HepG2 (cell line): Measurements from ENCODE around the gene CST8. TPM values are rescaled to one million over a fixed set of nuclear protein-coding genes. Genes with fewer than 3 reads are reported as not detected.

Experiments used
- ARID3A ChIP-seq: IDR thresholded peaks from 2 replicates; pipeline ENCODE4 v1.6.1; 2012; ENCODE audit warnings: low read depth, low read length, improper control_type of control experiment
- DMAP1 ChIP-seq: IDR thresholded peaks from 2 replicates; pipeline ENCODE4 v1.6.1; 2016
- HMG20B ChIP-seq: conservative IDR thresholded peaks from 2 replicates; pipeline ENCODE4 v1.6.1; 2016; ENCODE audit warnings: missing genetic modification reagents, missing compliant biosample characterization
- KLF13 ChIP-seq: sonication (generic); formaldehyde crosslinking; IDR thresholded peaks from 2 replicates; pipeline ENCODE4 v1.4.0; 2020; ENCODE audit warnings: mild to moderate bottlenecking, missing genetic modification reagents
- NCOA1 ChIP-seq: sonication (generic); formaldehyde crosslinking; IDR thresholded peaks from 2 replicates; pipeline ENCODE4 v1.9.0; 2021; ENCODE audit warnings: missing genetic modification reagents
- NFE2L2 ChIP-seq: fragments of 150-350 bp; IDR thresholded peaks from 2 replicates; pipeline ENCODE4 v1.6.1; 2014; ENCODE audit warnings: low read length
- PHF5A ChIP-seq: IDR thresholded peaks from one replicate; pipeline ENCODE4 v1.6.1; 2018; ENCODE audit warnings: low read depth, missing genetic modification reagents; ENCODE audit not compliant: unreplicated experiment
- REPIN1 ChIP-seq: sonication (generic); formaldehyde crosslinking; IDR thresholded peaks from 2 replicates; pipeline ENCODE4 v1.8.0; 2022; ENCODE audit warnings: missing genetic modification reagents, low read depth, mild to moderate bottlenecking, borderline replicate concordance
- SKIL ChIP-seq: sonication (generic); formaldehyde crosslinking; IDR thresholded peaks from 2 replicates; pipeline ENCODE4 v1.8.0; 2022; ENCODE audit warnings: missing genetic modification reagents, mild to moderate bottlenecking, moderate library complexity, borderline replicate concordance
- SNAPC4 ChIP-seq: sonication (generic); formaldehyde crosslinking; IDR thresholded peaks from 2 replicates; pipeline ENCODE4 v1.4.0; 2020; ENCODE audit warnings: mild to moderate bottlenecking, missing genetic modification reagents
- STAT5B ChIP-seq: sonication (generic); formaldehyde crosslinking; IDR thresholded peaks from 2 replicates; pipeline ENCODE4 v1.4.0; 2020; ENCODE audit warnings: missing genetic modification reagents
- TCF7 ChIP-seq: sonication (generic); IDR thresholded peaks from 2 replicates; pipeline ENCODE4 v1.6.1; 2016; ENCODE audit warnings: antibody characterized with exemption, low read depth
- TFDP1 ChIP-seq: IDR thresholded peaks from 2 replicates; pipeline ENCODE4 v1.6.1; 2016; ENCODE audit warnings: missing compliant biosample characterization, missing genetic modification reagents, borderline replicate concordance
- YEATS4 ChIP-seq: sonication (generic); formaldehyde crosslinking; IDR thresholded peaks from 2 replicates; pipeline ENCODE4 v1.4.0; 2020; ENCODE audit warnings: missing genetic modification reagents, borderline replicate concordance
- ZNF18 ChIP-seq: sonication (generic); formaldehyde crosslinking; IDR thresholded peaks from 2 replicates; pipeline ENCODE4 v1.8.0; 2022; ENCODE audit warnings: mild to moderate bottlenecking, missing genetic modification reagents; ENCODE audit not compliant: insufficient replicate concordance
- ZNF24 ChIP-seq: fragments of 450-650 bp; IDR thresholded peaks from 2 replicates; pipeline ENCODE4 v1.6.1; 2017; ENCODE audit warnings: antibody characterized with exemption, mild to moderate bottlenecking
- ZNF556 ChIP-seq: sonication (generic); formaldehyde crosslinking; IDR thresholded peaks from 2 replicates; pipeline ENCODE4 v1.4.0; 2020; ENCODE audit warnings: mild to moderate bottlenecking, missing genetic modification reagents, borderline replicate concordance
- ZNF761 ChIP-seq: sonication (generic); formaldehyde crosslinking; conservative IDR thresholded peaks from 2 replicates; pipeline ENCODE4 v1.4.0; 2020; ENCODE audit warnings: mild to moderate bottlenecking, missing genetic modification reagents
- ZNF839 ChIP-seq: sonication (generic); formaldehyde crosslinking; IDR thresholded peaks from 2 replicates; pipeline ENCODE4 v1.4.0; 2020; ENCODE audit warnings: missing genetic modification reagents, mild to moderate bottlenecking, borderline replicate concordance
- polyA plus RNA-seq, 8 experiments: library from polyadenylated mRNA; depleted of rRNA in 3 of 8; stranded (reverse) in 7 of 8; unstranded in 1 of 8; fragments of >200 nt; fragmentation: Illumina TruSeq in 4 of 8; extraction: Trizol in 4 of 8; gene quantifications; 2 replicates each; pipeline versions ENCODE4 v1.2.1 to v1.2.3, GENCODE V29; 2011 to 2016; ENCODE audit warnings: low read depth in 4 of 8, missing spikeins in 1 of 8, mixed read lengths in 1 of 8; ENCODE audit not compliant: insufficient read depth in 1 of 8
- total RNA-seq, 5 experiments: library from RNA; depleted of rRNA; stranded (reverse); fragments of >200 nt; fragmentation: Illumina TruSeq; extraction: Trizol; gene quantifications; 2 replicates each; pipeline ENCODE4 v1.2.3, GENCODE V29; 2016; ENCODE audit warnings: low read depth in 1 of 5

Gene CST8
- total and polyA plus RNA-seq, 2 of the 13 experiments (the other 11 are each of a cell fraction or from before 2014, with no cell fraction given), result not detected

GRCh38 chr20:23441850-23442313 lies 49.0 kb upstream of the CST8 start (continued):
- TF ChIP-seq SNAPC4 (CRISPR knock-in tag), result no peak
- TF ChIP-seq YEATS4 (CRISPR knock-in tag), result no peak
- no peak for TF ChIP-seq NFE2L2
- no peak for TF ChIP-seq DMAP1
- TF ChIP-seq NCOA1 (CRISPR knock-in tag), result no peak
- peak; percentile 62; the same call in 1 of the 2 replicates for TF ChIP-seq ZNF839 (CRISPR knock-in tag)
- TF ChIP-seq ZNF18 (CRISPR knock-in tag), result no peak
- 0 out of 2 replicates have a peak, but pooled peaks have one; percentile 69 for TF ChIP-seq KLF13 (CRISPR knock-in tag)
- TF ChIP-seq HMG20B, result no peak
- no peak for TF ChIP-seq TCF7
- peak; percentile 41; the same call in 1 of the 2 replicates for TF ChIP-seq REPIN1 (CRISPR knock-in tag)
- TF ChIP-seq ZNF24, result no peak
- peak; percentile 62; the same call in 1 of the 2 replicates for TF ChIP-seq ZNF556 (CRISPR knock-in tag)
- no peak for TF ChIP-seq ARID3A
- no peak for TF ChIP-seq STAT5B (CRISPR knock-in tag)
- peak; percentile 32 for TF ChIP-seq PHF5A (CRISPR knock-in tag)
- TF ChIP-seq SKIL (CRISPR knock-in tag), result no peak
- no peak for TF ChIP-seq ZNF761 (CRISPR knock-in tag)
- TF ChIP-seq TFDP1, result no peak
